Suprapubic skin (tissue), 4 donors: Measurements from ENCODE around the gene RNF41. TPM values are rescaled to one million over a fixed set of nuclear protein-coding genes. Genes with fewer than 3 reads are reported as not detected.

Source experiments
- DNase-seq, 2 donors: peaks; one replicate each; pipeline ENCODE4 v3.0.0-alpha.2; 2019; ENCODE audit warnings: low spot score in 2 of 2
- H3K27ac ChIP-seq: fragments of 200-600 bp; sonication (generic); one replicate; pipeline ENCODE4 v1.5.1; 2019
- H3K27me3 ChIP-seq: fragments of 200-600 bp; sonication (generic); one replicate; pipeline ENCODE4 v1.5.1; 2019
- H3K36me3 ChIP-seq: fragments of 200-600 bp; sonication (generic); one replicate; pipeline ENCODE4 v1.5.1; 2019
- H3K4me1 ChIP-seq: fragments of 200-600 bp; sonication (generic); one replicate; pipeline ENCODE4 v1.5.1; 2019
- H3K4me3 ChIP-seq: fragments of 200-600 bp; sonication (generic); one replicate; pipeline ENCODE4 v1.5.1; 2019; ENCODE audit warnings: mild to moderate bottlenecking
- H3K9me3 ChIP-seq: fragments of 200-600 bp; sonication (generic); one replicate; pipeline ENCODE4 v1.5.1; 2019
- CTCF ChIP-seq, 2 donors: fragments of 200-600 bp in 1 of 2; fragments of 450-650 bp in 1 of 2; sonication (generic) in 1 of 2; IDR thresholded peaks; one replicate each; pipeline ENCODE4 v1.5.1; 2016 to 2019; ENCODE audit warnings: antibody characterized with exemption in 2 of 2, mild to moderate bottlenecking in 1 of 2, moderate library complexity in 1 of 2
- EP300 ChIP-seq: sonication (generic); formaldehyde crosslinking; IDR thresholded peaks from one replicate; pipeline ENCODE4 v1.6.1; 2017; ENCODE audit warnings: antibody characterized with exemption
- POLR2A ChIP-seq, 2 donors: fragments of 450-650 bp; IDR thresholded peaks; one replicate each; pipeline ENCODE4 v1.6.1; 2017; ENCODE audit warnings: antibody characterized with exemption in 2 of 2, mild to moderate bottlenecking in 2 of 2, moderate library complexity in 2 of 2
- POLR2AphosphoS5 ChIP-seq, 3 donors: sonication (generic); formaldehyde crosslinking; IDR thresholded peaks; one replicate each; pipeline ENCODE4 v1.6.1; 2017; ENCODE audit warnings: antibody characterized with exemption in 3 of 3
- WGBS: methylation state at CpG from one replicate; pipeline ENCODE4 v1.1.5; 2018; 5-methylcytosine and 5-hydroxymethylcytosine counted together
- total RNA-seq, 4 donors: library from RNA; depleted of rRNA; stranded (reverse); fragments of >200 nt; gene quantifications; one replicate each; pipeline ENCODE4 v1.1.0, GENCODE V29; 2016

The RNF41 gene
- total RNA-seq, 4 donors from 2014 or later: 28.4 to 60.6 (median 35.8) TPM

GRCh38 chr12:56257491-56258067, 35.9 kb upstream of the RNF41 start:
- no peak for DNase-seq
- Histone ChIP-seq H3K9me3 (no peaks in the 10 kb centered on the region), H3K4me1 (peaks cover 31% of the 10 kb centered on the region), H3K4me3 (peak overlapping the region; percentile 79), H3K27me3 (no peaks in the 10 kb centered on the region), H3K36me3 (peaks cover 36% of the 10 kb centered on the region), H3K27ac (peak overlapping the region; percentile 83)
- WGBS: 5% methylated on average over 4 of the region's 27 CpGs
- TF ChIP-seq CTCF (IDR thresholded peaks at IDR 0.05) (no peak), POLR2A (IDR thresholded peaks at IDR 0.05) (no peak), POLR2AphosphoS5 (IDR thresholded peaks at IDR 0.05) (no peak), EP300 (no peak)

DNA sequence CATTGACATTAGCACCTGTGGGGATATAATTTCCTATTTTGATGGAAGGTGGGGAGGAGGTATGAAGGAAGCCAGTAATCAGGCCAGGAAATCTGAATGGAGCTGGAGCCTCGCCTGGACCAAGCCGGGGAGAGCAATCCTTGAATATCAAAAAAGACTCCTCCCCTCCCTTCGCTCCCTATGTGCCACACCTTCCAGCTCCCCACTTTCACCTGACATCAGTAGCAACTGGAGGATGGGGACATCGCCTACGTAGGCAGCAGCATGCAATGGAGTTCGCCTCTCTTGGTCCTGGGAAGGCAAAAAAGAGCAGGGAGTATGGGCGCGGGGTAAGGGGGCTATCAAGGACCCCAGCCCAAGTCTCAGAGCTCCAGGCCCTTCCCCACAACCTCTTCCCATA, 35.3 kb upstream of the RNF41 start:
- TF ChIP-seq CTCF (IDR thresholded peaks at IDR 0.05): no peak
- TF ChIP-seq POLR2AphosphoS5 (IDR thresholded peaks at IDR 0.05): no peak
- TF ChIP-seq POLR2A (IDR thresholded peaks at IDR 0.05): no peak
- no peak for TF ChIP-seq EP300
- peak overlapping the region; percentile 79 for H3K4me3 ChIP-seq
- WGBS: 38% methylated on average over 8 of the region's 8 CpGs
- no peak for DNase-seq
- no peaks in the 10 kb centered on the region for H3K27me3 ChIP-seq
- no peaks in the 10 kb centered on the region for H3K9me3 ChIP-seq
- H3K36me3 ChIP-seq: peaks cover 41% of the 10 kb centered on the region
- H3K4me1 ChIP-seq: peaks cover 31% of the 10 kb centered on the region
- no peak overlapping the region for H3K27ac ChIP-seq

DNA sequence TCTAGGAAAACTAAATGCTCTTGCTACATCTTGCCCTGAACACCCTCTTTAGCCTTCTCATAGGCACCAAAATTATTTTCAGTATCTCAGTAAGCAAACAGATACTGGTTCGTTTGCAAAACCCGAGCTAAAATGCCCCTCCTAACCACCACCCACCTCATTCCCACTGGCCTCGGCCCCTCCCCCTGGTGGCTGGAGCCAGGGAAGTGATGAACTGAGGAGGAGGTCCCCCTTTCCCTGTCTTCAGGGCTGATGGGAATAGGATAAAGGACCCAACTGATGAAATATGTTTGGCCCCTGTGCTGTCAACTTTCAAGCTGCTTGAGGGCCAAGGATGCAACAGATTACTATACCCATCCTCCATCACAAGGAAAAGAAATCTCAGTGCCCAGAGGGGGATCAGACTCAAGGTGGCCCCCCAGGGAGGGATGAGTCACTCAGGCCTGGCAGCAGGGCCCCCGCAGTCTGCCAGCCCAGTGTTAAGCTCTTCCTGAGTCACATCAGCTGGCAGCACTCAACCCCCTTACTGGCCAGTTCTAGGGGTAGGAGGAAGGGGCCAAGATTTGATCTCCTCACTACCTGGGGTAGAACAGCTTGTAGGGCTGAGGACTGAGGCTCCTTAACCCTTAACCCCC, 34.7 kb upstream of the RNF41 start:
- no peaks in the 10 kb centered on the region for H3K27me3 ChIP-seq
- TF ChIP-seq POLR2A (IDR thresholded peaks at IDR 0.05) (no peak), CTCF (IDR thresholded peaks at IDR 0.05) (no peak), EP300 (no peak), POLR2AphosphoS5 (IDR thresholded peaks at IDR 0.05) (no peak)
- H3K36me3 ChIP-seq: peaks cover 47% of the 10 kb centered on the region
- 47% methylated on average over 3 of the region's 4 CpGs for WGBS
- H3K27ac ChIP-seq: no peak overlapping the region
- H3K4me1 ChIP-seq: peaks cover 29% of the 10 kb centered on the region
- DNase-seq: no peak
- no peaks in the 10 kb centered on the region for H3K9me3 ChIP-seq
- H3K4me3 ChIP-seq: peak overlapping the region; percentile 79

- no peaks in the 10 kb centered on the region for H3K9me3 ChIP-seq
- TF ChIP-seq POLR2AphosphoS5 (IDR thresholded peaks at IDR 0.05) (no peak), EP300 (no peak), POLR2A (IDR thresholded peaks at IDR 0.05) (no peak), CTCF (IDR thresholded peaks at IDR 0.05) (no peak)
- no peak for DNase-seq
- H3K27me3 ChIP-seq: no peaks in the 10 kb centered on the region
- H3K27ac ChIP-seq: no peak overlapping the region
- 74% methylated on average over 7 of the region's 7 CpGs for WGBS
- no peak overlapping the region for H3K4me3 ChIP-seq
- H3K4me1 ChIP-seq: peaks cover 28% of the 10 kb centered on the region
- H3K36me3 ChIP-seq: peaks cover 55% of the 10 kb centered on the region
These were observed 33.9 kb upstream of the RNF41 start for GRCh38 chr12:56255671-56256070.

DNA sequence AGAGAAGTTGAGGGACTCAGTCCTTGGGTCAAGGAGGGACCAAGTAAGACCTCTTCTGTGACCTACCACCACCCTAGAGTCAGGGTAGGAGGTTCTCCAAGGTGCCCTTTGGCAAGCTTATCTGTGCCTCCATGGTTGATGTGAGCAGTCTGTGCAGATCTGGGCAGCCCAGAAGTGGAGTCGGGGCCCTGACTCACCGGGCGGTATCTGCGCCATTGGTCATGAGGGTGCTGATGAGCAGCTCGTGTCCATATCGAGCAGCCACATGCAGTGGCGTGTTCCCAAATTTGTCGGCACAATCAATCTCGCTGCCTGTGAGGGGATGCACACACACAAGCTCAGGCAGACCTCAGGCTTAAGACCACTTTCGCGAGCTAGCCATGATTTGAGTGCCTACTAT, 31.4 kb upstream of the RNF41 start:
- H3K4me1 ChIP-seq: peaks cover 18% of the 10 kb centered on the region
- H3K9me3 ChIP-seq: no peaks in the 10 kb centered on the region
- no peak for DNase-seq
- H3K27ac ChIP-seq: no peak overlapping the region
- WGBS: 93% methylated on average over 3 of the region's 11 CpGs
- no peaks in the 10 kb centered on the region for H3K27me3 ChIP-seq
- peaks cover 80% of the 10 kb centered on the region for H3K36me3 ChIP-seq
- H3K4me3 ChIP-seq: no peak overlapping the region
- no peak for TF ChIP-seq POLR2A (IDR thresholded peaks at IDR 0.05)
- TF ChIP-seq EP300: no peak
- no peak for TF ChIP-seq POLR2AphosphoS5 (IDR thresholded peaks at IDR 0.05)
- TF ChIP-seq CTCF (IDR thresholded peaks at IDR 0.05): no peak
